Measurements from ENCODE around the gene HBG1.
"Not testable (repeated sequence)": the region's sequence is repeated elsewhere in the genome, so short reads cannot be mapped to it uniquely, and the experiment has no call there.

HBG1 gene

DNA sequence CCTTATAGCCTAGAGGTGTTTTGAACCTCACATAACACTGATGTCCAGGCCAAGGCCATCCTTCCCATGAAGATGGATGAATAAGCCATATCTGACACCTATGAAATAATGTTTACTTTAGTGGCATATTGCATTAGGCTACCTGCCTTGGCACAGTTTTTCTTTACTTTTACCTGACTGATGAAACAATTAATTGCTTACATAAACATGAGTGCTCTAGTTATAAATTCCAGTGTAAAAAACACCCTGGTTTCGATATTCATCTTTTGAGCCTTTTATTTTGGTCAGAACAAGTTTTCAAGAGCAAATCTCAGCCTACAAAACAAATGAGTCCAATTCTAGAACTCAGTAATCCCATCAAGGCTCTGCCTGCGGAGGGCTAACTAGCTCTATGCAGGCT lies 27.0 kb upstream of the HBG1 start:
- DNase-seq: no peak

DNA sequence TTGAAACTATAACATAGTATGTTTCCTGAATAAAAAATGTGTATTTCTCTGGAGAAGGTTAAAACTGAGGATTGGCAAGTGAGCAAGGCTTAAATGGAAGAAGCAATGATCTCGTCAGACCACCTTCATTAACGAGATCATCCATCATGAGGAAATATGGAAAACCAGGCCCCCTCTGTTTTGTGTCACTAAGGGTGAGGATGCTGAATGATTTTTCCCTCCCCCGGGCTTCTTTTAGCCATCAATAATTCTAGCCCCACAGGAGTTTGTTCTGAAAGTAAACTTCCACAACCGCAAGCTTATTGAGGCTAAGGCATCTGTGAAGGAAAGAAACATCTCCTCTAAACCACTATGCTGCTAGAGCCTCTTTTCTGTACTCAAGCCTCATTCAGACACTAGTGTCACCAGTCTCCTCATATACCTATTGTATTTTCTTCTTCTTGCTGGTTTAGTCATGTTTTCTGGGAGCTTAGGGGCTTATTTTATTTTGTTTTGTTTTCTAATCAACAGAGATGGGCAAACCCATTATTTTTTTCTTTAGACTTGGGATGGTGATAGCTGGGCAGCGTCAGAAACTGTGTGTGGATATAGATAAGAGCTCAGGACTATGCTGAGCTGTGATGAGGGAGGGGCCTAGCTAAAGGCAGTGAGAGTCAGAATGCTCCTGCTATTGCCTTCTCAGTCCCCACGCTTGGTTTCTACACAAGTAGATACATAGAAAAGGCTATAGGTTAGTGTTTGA lies 25.9 kb upstream of the HBG1 start:
- DNase-seq: no peak

DNA sequence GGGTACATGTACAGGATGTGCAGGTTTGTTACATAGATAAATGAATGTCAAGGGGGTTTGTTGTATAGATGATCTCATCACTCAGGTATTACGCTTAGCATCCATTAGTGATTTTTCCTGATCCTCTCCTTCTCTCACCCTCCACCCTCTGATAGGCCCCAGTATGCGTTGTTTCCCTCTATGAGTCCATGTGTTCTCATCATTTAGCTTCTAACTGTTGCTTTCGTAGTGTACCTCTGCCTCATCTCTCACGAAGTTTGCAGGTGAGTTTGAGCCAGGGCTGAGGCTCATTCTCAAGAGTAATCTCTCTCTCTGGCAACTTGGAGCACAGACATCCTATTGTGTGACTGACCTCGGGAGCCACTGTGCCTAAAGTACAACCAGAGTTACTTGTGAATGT lies 24.7 kb upstream of the HBG1 start:
- DNase-seq: no peak

DNA sequence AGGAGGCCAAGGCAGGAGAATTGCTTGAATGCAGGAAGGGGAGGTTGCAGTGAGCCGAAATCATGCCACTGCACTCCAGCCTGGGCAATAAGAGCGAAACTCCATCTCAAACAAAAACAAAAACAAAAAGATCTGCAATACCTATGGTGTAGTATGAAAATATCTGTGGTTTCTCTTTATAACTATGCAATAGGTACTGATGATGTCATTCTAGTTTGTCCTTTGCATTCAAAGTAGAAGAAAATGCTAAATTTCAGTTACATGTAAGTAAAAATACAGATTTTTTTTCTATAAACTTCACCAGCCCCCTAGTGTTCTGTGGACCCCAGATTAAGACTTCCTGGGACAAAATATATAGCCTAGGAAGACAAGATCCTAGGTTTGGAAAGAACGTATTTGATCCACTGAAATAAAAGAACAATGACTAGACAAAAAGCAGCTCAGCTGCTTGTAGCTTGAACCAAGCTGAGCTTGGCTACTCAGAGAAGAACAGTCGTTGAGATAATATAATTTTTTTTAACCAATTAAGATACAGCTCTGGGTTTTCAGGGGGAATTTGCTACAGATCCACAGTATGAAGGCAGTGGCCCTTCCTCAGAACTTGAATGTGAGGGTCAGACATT lies 22.8 kb upstream of the HBG1 start:
- DNase-seq: no peak

DNA sequence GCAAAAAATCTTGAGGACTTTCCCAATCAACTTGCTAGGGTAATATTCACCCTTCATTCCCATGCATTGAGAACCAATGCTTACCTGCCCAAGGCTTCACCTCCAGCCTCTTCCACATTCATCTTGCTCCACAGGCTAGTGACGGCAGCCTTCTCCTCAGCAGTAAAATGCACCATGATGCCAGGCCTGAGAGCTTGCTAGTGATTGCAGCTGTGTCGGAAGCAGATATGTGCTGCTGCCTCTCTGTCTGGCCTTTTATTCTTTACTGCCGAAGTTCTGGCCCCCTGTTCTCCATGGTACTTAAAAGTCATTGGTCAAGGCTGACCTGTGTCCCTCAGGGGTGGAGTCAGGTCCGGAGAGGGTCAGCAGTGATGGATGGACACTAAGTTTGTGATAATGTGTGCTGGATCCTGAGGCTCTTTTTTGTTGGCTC lies 20.1 kb upstream of the HBG1 start, which contains the start of gene HBE1:
TSS of gene HBE1 (minus strand) at position 231 of the 433 bp plus-strand sequence. CDS start at position 176, 55 bp downstream.
- DNase-seq: no peak

DNA sequence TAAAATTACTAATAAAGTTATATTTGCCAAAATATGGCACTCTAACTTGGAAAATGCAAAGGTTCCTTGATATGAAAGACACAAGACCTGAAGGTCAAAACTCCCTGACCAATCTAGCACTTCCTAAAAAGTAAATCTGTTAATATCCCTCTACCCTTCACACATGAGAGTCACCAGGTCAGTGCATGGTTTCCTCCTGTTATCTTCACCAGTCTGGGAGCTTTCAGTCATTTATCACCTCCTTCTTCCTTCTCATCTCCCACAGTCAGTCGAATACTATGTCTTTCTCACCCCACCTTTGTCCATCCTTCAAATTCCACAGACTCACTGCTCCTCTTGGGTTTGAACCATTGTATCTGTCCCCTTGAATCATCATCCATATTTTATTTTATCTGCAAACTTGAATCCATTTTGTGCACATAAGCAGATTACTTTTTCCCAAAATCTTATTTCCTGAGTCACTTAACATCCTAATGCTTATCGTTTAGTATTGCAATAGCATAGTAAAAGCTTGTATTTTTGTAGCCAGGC lies 17.4 kb upstream of the HBG1 start:
- no peak for DNase-seq

DNA sequence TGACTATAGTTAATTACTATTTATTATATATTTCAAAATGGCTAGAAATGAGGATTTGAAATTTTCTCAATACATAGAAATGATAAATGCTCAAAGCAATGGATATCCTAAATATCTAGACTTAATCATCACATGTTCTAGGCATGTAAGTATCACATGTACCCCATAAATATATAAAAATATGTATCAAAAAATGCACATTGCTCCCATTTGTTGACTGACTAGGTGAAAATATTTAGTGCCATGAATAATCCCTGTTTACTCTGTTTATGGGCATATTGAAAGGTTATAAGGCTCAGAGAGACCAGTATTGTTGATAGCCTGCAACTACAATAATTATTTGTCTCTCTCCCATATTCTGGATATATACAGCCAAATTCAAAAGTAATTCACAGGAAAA lies 17.0 kb upstream of the HBG1 start:
- DNase-seq: no peak

DNA sequence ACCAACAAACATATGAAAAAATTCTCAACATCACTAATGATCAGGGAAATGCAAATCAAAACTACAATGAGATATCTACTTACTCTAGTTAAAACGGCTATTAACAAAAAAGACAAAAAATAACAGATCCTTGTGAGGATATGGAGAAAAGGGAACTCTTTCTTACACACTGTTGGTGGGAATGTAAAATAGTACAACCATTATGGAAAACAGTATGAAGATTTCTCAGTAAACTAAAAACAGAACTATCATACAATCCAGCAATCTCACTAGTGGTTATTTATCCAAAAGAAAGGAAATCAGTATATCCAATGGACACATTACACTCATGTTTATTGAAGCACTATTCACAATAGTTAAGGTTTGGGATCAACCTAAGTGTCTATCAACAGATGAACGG lies 16.2 kb upstream of the HBG1 start:
- DNase-seq: no peak

DNA sequence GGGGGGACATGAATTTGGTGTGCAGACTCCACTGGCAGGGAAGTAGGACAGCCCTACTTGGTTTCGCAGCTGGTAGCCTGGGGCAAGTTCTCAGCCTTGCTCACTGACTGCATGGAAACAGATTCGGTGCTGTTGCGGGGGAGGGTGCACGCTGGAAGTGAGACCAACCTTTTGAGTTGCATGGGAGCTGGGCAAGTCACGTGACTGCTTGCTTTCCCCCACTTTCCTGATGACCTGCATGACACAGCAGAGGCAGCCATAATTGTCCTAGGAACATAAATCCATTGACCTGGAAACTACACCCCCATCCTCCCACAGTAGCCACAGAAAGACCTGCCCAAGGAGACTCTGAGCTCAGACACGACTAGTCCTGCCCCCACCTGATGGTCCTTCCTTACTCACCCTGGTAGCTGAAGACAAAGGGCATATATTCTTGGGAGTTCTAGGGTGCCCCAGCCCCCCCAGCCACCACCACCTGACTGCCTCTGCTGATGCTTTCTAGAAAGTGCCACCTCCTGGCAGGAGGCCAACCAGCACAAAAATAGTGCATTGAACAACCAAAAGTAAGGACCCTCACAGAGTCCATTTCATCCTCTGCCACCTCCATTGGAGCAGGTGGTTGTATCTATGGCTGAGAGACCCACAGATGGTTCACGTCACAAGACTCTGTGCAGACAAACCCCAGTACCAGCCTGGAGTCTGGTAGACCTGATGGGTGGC lies 9.0 kb upstream of the HBG1 start:
- DNase-seq: no peak

DNA sequence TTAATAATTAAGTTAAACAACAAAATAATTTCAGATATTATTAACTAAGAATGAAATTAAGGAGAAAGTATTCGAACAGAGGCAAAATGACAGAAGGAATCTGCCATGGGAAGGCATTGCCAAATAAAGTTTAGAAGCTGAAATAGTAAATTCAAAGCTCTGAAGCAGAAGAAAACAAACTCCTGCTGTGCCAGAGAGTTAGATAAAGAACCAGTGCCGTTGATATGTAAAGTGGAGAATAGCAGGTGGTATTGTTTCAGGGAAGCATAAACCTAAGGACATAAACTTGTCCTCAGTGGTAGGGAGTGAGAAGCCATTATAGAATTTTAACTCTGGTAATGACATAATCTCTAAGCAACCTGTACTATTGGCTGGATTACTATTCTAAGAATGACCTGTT lies 7.6 kb upstream of the HBG1 start:
- DNase-seq: no peak

DNA sequence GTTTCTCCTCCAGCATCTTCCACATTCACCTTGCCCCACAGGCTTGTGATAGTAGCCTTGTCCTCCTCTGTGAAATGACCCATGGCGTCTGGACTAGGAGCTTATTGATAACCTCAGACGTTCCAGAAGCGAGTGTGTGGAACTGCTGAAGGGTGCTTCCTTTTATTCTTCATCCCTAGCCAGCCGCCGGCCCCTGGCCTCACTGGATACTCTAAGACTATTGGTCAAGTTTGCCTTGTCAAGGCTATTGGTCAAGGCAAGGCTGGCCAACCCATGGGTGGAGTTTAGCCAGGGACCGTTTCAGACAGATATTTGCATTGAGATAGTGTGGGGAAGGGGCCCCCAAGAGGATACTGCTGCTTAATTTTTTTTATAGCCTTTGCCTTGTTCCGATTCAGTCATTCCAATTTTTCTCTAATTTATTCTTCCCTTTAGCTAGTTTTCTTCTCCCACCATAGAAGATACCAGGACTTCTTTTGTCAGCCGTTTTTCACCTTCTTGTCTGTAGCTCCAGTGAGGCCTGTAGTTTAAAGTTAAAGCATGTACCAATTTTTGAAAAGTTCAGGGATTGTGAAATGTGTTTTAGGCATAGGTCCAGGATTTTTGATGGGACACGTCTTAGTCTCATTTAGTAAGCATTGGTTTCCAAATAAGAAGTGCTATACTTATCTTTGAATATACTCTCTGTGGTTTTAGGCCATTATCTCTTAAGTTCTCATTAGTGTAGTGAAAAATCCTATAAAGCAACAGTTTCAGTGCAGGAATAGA lies 5.2 kb upstream of the HBG1 start, which contains the start of gene HBG2:
TSS of gene HBG2 (minus strand) at position 136 of the 768 bp plus-strand sequence. CDS start at position 83, 53 bp downstream.
- not testable (repeated sequence) for DNase-seq

DNA sequence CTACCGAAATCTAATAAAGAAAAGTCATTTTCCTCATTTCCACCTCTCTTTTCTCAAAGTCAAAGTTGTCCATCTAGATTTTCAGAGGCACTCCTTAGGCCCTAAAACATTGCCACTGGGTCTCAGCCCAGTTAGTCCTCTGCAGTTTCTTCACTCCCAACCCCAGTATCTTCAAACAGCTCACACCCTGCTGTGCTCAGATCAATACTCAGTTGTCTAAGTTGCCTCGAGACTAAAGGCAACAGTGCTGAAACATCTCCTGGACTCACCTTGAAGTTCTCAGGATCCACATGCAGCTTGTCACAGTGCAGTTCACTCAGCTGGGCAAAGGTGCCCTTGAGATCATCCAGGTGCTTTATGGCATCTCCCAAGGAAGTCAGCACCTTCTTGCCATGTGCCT lies 4.4 kb upstream of the HBG1 start:
- not testable (repeated sequence) for DNase-seq

DNA sequence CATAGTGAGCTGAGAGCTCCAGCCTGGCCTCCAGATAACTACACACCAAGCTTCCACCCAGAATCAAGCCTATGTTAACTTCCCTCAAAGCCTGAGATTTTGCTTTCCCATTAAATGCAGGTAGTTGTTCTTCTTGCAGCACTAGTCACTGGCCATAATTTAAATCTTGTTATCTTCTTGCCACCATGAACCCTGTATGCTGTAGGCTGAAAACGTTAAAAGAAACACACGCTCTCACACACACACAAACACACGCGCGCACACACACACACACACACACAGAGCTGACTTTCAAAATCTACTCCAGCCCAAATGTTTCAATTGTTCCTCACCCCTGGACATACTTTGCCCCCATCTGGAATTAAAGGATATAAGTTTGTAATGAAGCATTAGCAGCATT lies 3.8 kb upstream of the HBG1 start:
- not testable (repeated sequence) for DNase-seq

DNA sequence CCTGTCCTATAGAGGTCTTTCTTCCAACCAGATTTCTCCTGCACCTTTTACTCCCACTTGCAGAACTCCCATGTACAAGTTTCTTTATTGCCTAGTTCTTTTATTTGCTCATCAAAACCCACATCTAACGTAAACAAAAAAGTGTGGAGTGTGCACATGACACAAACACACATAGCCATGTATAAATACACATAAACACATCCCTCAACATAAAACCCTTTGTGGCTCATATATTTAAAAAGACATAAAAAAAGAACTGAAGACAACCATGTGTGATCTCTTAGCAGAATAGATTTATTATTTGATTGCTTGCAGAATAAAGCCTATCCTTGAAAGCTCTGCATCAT lies 3.2 kb upstream of the HBG1 start:
- DNase-seq: no peak

DNA sequence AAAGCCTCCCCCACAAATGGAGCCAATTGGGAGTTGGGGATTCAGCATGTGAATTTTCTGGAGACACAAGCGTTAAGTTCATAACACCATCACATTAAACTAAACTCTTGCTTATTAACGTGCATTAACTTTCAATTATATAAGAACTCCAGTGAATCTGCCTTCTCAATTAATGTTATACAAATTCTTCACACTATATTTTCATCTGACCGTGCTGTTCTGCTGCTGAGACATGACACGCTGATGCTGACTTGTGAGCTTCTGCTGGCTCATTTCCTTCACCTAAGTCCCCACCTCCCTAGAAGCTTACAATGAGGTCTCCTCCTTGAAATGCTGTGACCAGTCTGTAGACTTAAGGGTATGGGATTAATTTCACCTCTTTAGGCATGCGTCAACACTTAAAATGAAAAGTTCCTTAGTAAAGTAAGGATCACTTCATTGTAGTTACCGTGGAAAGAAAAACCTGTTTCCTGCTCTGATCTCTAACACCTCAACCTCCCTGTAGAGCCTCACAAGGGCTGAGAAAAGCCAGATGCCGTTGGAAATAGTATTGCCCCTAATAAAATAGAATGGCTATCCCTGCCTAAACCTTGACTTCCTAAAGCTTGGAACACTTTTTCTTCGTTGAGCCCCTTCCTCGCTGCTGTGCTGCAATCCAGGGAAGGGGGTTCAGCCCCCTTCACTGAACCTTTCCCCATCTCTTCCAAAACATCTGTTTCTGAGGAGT lies 2.7 kb upstream of the HBG1 start:
- no peak for DNase-seq

DNA sequence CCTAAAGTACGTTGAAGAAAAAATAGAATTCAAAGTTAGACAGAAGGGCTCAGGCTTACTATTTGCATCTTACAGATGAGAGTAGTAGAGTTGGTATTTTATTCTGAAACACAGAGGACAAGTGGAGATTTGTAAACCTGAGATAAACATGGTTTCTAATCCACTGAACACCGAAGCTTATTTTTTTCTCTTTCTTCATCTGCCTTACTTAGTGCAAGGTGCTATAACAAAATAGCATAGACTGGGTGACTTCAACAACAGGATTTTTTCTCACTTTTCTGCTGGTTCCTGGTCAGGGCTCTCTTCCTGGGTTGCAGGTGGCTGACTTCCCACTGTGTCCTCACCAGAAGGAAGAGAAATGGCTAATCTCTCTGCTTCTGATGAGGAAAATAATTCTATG lies 2.1 kb upstream of the HBG1 start:
- DNase-seq: no peak

DNA sequence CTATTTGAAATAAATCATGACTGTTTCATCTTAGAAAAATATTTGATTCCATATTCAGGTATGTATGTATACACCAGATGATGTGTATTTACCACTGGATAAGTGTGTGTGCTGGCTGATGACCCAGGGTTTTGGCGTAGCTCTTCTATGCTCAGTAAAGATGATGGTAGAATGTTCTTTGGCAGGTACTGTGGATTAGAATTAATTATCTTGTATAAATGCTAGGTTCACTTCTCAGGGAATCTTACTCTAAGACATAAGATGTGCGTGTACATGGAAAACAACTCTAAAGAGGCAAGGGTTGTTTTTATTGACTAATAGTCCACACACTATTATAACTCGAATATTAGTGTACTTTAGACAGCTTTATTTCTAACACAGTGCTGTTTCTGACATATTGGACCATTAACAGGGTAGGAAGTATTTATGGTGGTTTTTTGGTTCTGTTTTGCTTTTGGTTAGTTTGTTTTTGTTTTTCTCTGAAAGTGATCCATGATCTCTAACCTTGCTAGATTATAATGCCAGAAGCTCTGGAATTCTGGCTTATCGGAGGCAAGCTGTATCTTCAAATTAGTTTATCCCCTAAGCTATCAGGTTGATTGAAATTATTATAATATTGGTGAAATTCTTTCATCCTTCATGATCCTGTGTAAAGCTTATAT lies 1.0 kb upstream of the HBG1 start:
- no peak for DNase-seq

DNA sequence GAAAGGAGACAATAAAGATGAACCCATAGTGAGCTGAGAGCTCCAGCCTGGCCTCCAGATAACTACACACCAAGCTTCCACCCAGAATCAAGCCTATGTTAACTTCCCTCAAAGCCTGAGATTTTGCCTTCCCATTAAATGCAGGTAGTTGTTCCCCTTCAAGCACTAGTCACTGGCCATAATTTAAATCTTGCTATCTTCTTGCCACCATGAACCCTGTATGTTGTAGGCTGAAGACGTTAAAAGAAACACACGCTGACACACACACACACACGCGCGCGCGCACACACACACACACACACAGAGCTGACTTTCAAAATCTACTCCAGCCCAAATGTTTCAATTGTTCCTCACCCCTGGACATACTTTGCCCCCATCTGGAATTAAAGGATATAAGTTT lies 1.2 kb downstream of the HBG1 start:
- not testable (repeated sequence) for DNase-seq

DNA sequence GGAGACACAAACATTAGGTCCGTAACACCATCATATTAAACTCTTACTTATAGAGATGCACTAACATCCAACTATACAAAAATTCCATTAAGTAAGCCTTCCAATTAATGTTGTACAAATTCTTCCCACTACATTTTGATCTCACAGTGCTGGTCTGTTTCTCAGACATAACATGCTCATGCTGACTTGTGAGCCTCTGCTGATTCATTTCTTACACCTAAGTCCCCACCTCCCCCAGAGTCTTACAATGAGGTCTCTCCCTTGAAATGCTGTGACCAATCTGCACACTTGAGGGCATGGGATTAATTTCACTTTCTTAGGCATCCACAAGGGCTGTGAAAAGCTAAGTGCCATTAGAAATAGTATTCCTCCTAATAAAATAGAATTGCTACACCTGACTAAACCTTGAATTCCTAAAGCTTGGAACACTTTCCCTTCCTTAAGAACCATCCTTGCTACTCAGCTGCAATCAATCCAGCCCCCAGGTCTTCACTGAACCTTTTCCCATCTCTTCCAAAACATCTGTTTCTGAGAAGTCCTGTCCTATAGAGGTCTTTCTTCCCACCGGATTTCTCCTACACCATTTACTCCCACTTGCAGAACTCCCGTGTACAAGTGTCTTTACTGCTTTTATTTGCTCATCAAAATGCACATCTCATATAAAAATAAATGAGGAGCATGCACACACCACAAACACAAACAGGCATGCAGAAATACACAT lies 2.0 kb downstream of the HBG1 start:
- DNase-seq: no peak

DNA sequence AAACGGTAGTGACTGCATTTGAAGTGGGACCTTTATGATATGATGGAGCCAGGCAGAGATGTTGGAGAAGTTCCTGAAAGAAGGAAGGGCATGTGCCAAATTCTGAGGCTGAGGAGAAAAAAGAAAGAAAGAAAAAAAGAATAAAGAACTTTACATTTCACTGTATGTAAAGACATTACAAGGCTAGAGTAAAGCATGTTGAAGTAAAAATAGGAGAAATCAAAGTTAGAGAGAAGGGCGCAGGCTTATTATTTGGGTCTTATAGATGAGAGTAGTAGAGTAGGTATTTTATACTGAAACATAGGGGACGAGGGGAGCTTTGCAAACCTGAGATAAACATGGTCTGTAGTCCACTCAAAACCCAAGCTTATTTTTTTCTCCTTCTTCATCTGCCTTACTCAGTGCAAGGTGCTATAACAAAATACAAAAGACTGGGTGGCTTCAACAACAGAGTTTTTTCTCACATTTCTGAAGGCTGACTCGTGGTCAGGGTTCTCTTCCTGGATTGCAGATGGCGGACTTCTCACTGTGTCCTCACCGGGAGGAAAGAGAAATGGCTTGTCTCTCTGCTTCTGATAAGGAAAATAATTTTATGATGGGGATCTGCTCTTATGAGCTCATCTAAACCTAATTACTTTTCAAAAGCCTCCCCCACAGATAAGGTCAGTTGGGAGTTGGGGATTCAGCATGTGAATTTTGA lies 2.7 kb downstream of the HBG1 start:
- no peak for DNase-seq

Data from inflammatory macrophage treated with lipopolysaccharide for 1 hour (primary cell).